ENCODE results near the gene APP.

GRCh38 chr21:26085882-26086281, 84.7 kb downstream of the APP start:
- TF ChIP-seq POLR2A (IDR thresholded peaks at IDR 0.05), result no peak
- TF ChIP-seq CTCF (IDR thresholded peaks at IDR 0.05), result no peak
